Fibroblast of pulmonary artery (primary cell): ENCODE data around the gene AKT1S1.

Source experiments
- DNase-seq: peaks from one replicate; pipeline ENCODE4 v3.0.0-alpha.2; 2010; ENCODE audit warnings: low read depth
- H3K4me3 ChIP-seq: replicated peaks from 2 replicates; pipeline ENCODE4 v1.5.1; 2011; ENCODE audit warnings: low read depth, mild to moderate bottlenecking, control low read depth, low read length, moderate library complexity
- CTCF ChIP-seq: IDR thresholded peaks from 2 replicates; pipeline ENCODE4 v1.5.1; 2011; ENCODE audit warnings: mild to moderate bottlenecking, control low read depth, low read length, inconsistent platforms; ENCODE audit errors: missing control alignments

The AKT1S1 gene

GRCh38 chr19:49891393-49891792 is 14.2 kb upstream of the AKT1S1 start:
- no peak for DNase-seq
- H3K4me3 ChIP-seq, result no peak overlapping the region
- TF ChIP-seq CTCF, result no peak

- no peak for DNase-seq
- no peak for TF ChIP-seq CTCF
- H3K4me3 ChIP-seq, result peak overlapping the region; percentile 19
Observed at GRCh38 chr19:49890349-49891311, 13.5 kb upstream of the AKT1S1 start.

GRCh38 chr19:49889687-49890348 is 12.7 kb upstream of the AKT1S1 start:
- DNase-seq, result peak; percentile 82
- peak; percentile 60 for TF ChIP-seq CTCF
- H3K4me3 ChIP-seq, result peak overlapping the region; percentile 19

GRCh38 chr19:49889038-49889686 is 12.0 kb upstream of the AKT1S1 start:
- H3K4me3 ChIP-seq, result no peak overlapping the region
- TF ChIP-seq CTCF, result no peak
- DNase-seq, result no peak

- no peak for DNase-seq
- H3K4me3 ChIP-seq, result no peak overlapping the region
- no peak for TF ChIP-seq CTCF
Observed at GRCh38 chr19:49888510-49888824, 11.3 kb upstream of the AKT1S1 start.

GRCh38 chr19:49887665-49888509 is 10.7 kb upstream of the AKT1S1 start:
- TF ChIP-seq CTCF, result no peak
- H3K4me3 ChIP-seq, result no peak overlapping the region
- DNase-seq, result no peak
